HepG2 (cell line): ENCODE data around the gene NPHS1. TPM values are rescaled to one million over a fixed set of nuclear protein-coding genes. Genes with fewer than 3 reads are reported as not detected.
A peak's percentile ranks its signal among the peaks of the same experiment; 100 is the strongest.

Source experiments
- ATAC-seq: fragments of 200-7000 bp; cut with Tn5 transposase; 3 replicates; pipeline ENCODE4 v1.9.1; 2020; ENCODE audit warnings: mild to moderate bottlenecking, moderate library complexity
- BruUV-seq: library from RNA; stranded (reverse); fragments of 400-500 nt; replicated peaks from 2 replicates; lab custom pipeline; 2021; lab: Mats Ljungman, UMichigan
- CTCF ChIA-PET: fragments of 300-600 bp; formaldehyde crosslinking; extraction: SDS; loops from one replicate; lab custom pipeline; 2021; ENCODE audit warnings: low total read pairs, inconsistent platforms, low intra/inter-chr PET ratio; lab: Yijun Ruan, JAX
- POLR2A ChIA-PET: fragments of 350-600 bp; sonication (Branson Sonifier 250); formaldehyde crosslinking; loops from one replicate; lab custom pipeline; 2020; ENCODE audit warnings: antibody characterized with exemption, inconsistent platforms; lab: Yijun Ruan, JAX
- DNase-seq: peaks from one replicate; pipeline ENCODE4 v3.0.0-alpha.2; 2015; ENCODE audit warnings: low spot score
- FAIRE-seq: peaks from 3 replicates; lab custom pipeline; 2011; peaks lifted over from hg19 to GRCh38; lab: Jason Lieb, UNC
- H2AFZ ChIP-seq: one replicate; pipeline ENCODE4 v1.6.1; 2011; ENCODE audit warnings: low read length, inconsistent platforms
- H3K27ac ChIP-seq: fragments of 300-600 bp; 3 replicates; pipeline ENCODE4 v1.8.0; 2011; ENCODE audit warnings: mixed run types, mild to moderate bottlenecking, mixed read lengths, low read length, inconsistent platforms; ENCODE audit not compliant: insufficient read depth; ENCODE audit errors: extremely low read length
- H3K27me3 ChIP-seq, 2 experiments: fragments of 200-600 bp in 1 of 2; 2 replicates in 1 of 2; 3 replicates in 1 of 2; pipeline versions ENCODE4 v1.6.0 to v1.8.0; 2011; ENCODE audit warnings: low read length in 2 of 2, mild to moderate bottlenecking in 2 of 2, moderate library complexity in 2 of 2, inconsistent platforms in 1 of 2; ENCODE audit not compliant: insufficient read depth in 2 of 2, control insufficient read depth in 1 of 2
- H3K36me3 ChIP-seq, 2 experiments: fragments of 200-600 bp in 1 of 2; replicated peaks in 1 of 2; 2 replicates in 1 of 2; 3 replicates in 1 of 2; pipeline versions ENCODE4 v1.5.1 to v1.8.0; 2011; ENCODE audit warnings: low read length in 2 of 2, inconsistent platforms in 1 of 2; ENCODE audit not compliant: insufficient read depth in 2 of 2, control insufficient read depth in 1 of 2
- H3K4me1 ChIP-seq: 2 replicates; pipeline ENCODE4 v1.5.1; 2012; ENCODE audit warnings: low read length, inconsistent platforms; ENCODE audit not compliant: insufficient read depth
- H3K4me2 ChIP-seq: 2 replicates; pipeline ENCODE4 v1.6.0; 2011; ENCODE audit warnings: low read depth, low read length, inconsistent platforms
- H3K4me3 ChIP-seq, 3 experiments: fragments of 200-600 bp in 1 of 3; sonication (generic), shearing (Covaris generic) in 1 of 3; replicated peaks in 1 of 3; 2 replicates each; pipeline ENCODE4 v1.5.1; 2011 to 2016; ENCODE audit warnings: low read length in 3 of 3, inconsistent platforms in 2 of 3, low read depth in 2 of 3, mild to moderate bottlenecking in 2 of 3, control low read depth in 1 of 3, mixed read lengths in 1 of 3; ENCODE audit not compliant: insufficient read depth in 1 of 3
- H3K79me2 ChIP-seq: one replicate; pipeline ENCODE4 v1.6.1; 2011; ENCODE audit warnings: low read length, inconsistent platforms; ENCODE audit not compliant: insufficient read depth
- H3K9ac ChIP-seq: 2 replicates; pipeline ENCODE4 v1.6.0; 2011; ENCODE audit warnings: mild to moderate bottlenecking, low read depth, low read length, inconsistent platforms; ENCODE audit not compliant: insufficient read depth
- H3K9me3 ChIP-seq: 2 replicates; pipeline ENCODE4 v1.5.1; 2012; ENCODE audit warnings: mild to moderate bottlenecking, low read length
- H4K20me1 ChIP-seq: 2 replicates; pipeline ENCODE4 v1.6.0; 2011; ENCODE audit warnings: inconsistent platforms, mild to moderate bottlenecking, low read length, moderate library complexity; ENCODE audit not compliant: insufficient read depth
- U2AF1 ChIP-seq: fragments of 200-400 bp; formaldehyde crosslinking; optimal IDR thresholded peaks from 2 replicates; pipeline ENCODE3; 2017; ENCODE audit warnings: mild to moderate bottlenecking, low read depth, low read length
- ZNF263 ChIP-seq: sonication (generic); formaldehyde crosslinking; IDR thresholded peaks from 2 replicates; pipeline ENCODE4 v1.4.0; 2020; ENCODE audit warnings: missing genetic modification reagents
- ZNF572 ChIP-seq: sonication (generic); formaldehyde crosslinking; IDR thresholded peaks from 2 replicates; pipeline ENCODE4 v1.5.1; 2020; ENCODE audit warnings: mild to moderate bottlenecking, missing genetic modification reagents
- WGBS: methylation state at CpG from one replicate; pipeline ENCODE4 v1.1.6; 2017; ENCODE audit warnings: low lambda C conversion rate; 5-methylcytosine and 5-hydroxymethylcytosine counted together
- in situ Hi-C: cut with HindIII; loops from 2 replicates; pipeline ENCODE4 v1.10.0; 2017; ENCODE audit warnings: low pct_unique_long_range_greater_than_20kb; ENCODE audit not compliant: extremely low pct_ligation_motif_present
- intact Hi-C: fragments of 100-400 bp; cut with micrococcal nuclease; formaldehyde crosslinking; loops from one replicate; pipeline ENCODE4 v1.10.0; 2022; ENCODE audit not compliant: unreplicated experiment
- polyA plus RNA-seq, 8 experiments: library from polyadenylated mRNA; depleted of rRNA in 3 of 8; stranded (reverse) in 7 of 8; unstranded in 1 of 8; fragments of >200 nt; fragmentation: Illumina TruSeq in 4 of 8; extraction: Trizol in 4 of 8; gene quantifications; 2 replicates each; pipeline versions ENCODE4 v1.2.1 to v1.2.3, GENCODE V29; 2011 to 2016; ENCODE audit warnings: low read depth in 4 of 8, missing spikeins in 1 of 8, mixed read lengths in 1 of 8; ENCODE audit not compliant: insufficient read depth in 1 of 8
- total RNA-seq, 5 experiments: library from RNA; depleted of rRNA; stranded (reverse); fragments of >200 nt; fragmentation: Illumina TruSeq; extraction: Trizol; gene quantifications; 2 replicates each; pipeline ENCODE4 v1.2.3, GENCODE V29; 2016; ENCODE audit warnings: low read depth in 1 of 5
- TF ChIP-seq, protein P1 (sequence below): IDR thresholded peaks from 2 replicates; pipeline ENCODE4 v1.6.1; 2016; ENCODE audit warnings: missing compliant biosample characterization, missing genetic modification reagents, borderline replicate concordance
- TF ChIP-seq, protein P2 (sequence below): sonication (generic); formaldehyde crosslinking; IDR thresholded peaks from 2 replicates; pipeline ENCODE4 v1.4.0; 2020; ENCODE audit warnings: missing genetic modification reagents, borderline replicate concordance
- TF ChIP-seq, protein P3 (sequence below): sonication (generic); formaldehyde crosslinking; IDR thresholded peaks from 2 replicates; pipeline ENCODE4 v1.9.0; 2022; ENCODE audit warnings: missing genetic modification reagents, mild to moderate bottlenecking, borderline replicate concordance

NPHS1 gene
- total and polyA plus RNA-seq, 2 of the 13 experiments (the other 11 are each of a cell fraction or from before 2014, with no cell fraction given), result not detected

DNA sequence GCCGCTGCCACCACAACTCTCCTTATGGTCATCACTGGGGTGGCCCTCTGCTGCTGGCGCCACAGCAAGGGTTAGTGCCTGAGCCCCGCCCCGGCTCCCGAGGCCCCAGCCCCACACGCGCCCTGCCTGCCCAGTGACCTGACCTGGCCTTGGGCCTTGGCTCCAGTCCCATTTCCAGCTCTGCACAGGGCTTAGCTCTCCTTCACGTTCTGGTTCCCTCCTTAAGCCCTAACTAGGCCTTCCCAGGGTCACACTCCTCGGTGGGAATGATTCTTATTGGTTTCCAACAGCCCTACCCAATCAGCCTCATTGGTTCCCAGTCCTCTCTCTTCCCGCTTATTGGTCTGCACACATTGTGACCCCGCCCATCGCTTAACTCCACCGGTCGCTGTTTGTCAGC, 10.2 kb upstream of the NPHS1 start (continued):
- TF ChIP-seq ZNF263 (CRISPR knock-in tag) (0 out of 2 replicates have a peak, but pooled peaks have one; percentile 16), U2AF1 (no peak), ZNF572 (CRISPR knock-in tag) (no peak)
- TF ChIP-seq, protein P1, sequence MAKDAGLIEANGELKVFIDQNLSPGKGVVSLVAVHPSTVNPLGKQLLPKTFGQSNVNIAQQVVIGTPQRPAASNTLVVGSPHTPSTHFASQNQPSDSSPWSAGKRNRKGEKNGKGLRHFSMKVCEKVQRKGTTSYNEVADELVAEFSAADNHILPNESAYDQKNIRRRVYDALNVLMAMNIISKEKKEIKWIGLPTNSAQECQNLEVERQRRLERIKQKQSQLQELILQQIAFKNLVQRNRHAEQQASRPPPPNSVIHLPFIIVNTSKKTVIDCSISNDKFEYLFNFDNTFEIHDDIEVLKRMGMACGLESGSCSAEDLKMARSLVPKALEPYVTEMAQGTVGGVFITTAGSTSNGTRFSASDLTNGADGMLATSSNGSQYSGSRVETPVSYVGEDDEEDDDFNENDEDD (CRISPR knock-in tag), result peak; percentile 74; the same call in 1 of the 2 replicates

DNA sequence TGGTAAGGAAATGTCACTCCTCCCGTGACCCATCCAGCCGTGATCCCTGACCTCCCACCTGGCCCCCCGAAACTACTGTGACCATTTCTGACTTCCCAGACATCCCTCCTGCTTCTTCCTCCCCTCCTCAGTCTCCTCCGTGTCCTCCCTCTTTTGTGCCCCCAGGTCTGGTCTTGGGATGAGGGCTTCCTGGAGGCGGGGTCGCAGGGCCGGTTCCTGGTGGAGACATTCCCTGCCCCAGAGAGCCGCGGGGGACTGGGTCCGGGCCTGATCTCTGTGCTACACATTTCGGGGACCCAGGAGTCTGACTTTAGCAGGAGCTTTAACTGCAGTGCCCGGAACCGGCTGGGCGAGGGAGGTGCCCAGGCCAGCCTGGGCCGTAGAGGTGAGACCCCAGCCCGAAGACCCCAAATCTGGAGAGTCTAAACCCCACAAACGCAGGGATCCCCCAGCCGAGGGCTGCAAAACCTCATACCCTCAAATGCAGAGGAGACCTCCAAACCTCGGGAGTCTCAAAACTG, 9.4 kb upstream of the NPHS1 start:
- peaks cover 5 to 32% of the 10 kb centered on the region in 2 experiments for H3K27me3 ChIP-seq
- H3K9me3 ChIP-seq, result no peaks in the 10 kb centered on the region
- H2AFZ ChIP-seq, result no peak overlapping the region
- H3K9ac ChIP-seq, result peak overlapping the region; percentile 18; the same call in 1 of the 2 replicates
- TF ChIP-seq, protein P2, sequence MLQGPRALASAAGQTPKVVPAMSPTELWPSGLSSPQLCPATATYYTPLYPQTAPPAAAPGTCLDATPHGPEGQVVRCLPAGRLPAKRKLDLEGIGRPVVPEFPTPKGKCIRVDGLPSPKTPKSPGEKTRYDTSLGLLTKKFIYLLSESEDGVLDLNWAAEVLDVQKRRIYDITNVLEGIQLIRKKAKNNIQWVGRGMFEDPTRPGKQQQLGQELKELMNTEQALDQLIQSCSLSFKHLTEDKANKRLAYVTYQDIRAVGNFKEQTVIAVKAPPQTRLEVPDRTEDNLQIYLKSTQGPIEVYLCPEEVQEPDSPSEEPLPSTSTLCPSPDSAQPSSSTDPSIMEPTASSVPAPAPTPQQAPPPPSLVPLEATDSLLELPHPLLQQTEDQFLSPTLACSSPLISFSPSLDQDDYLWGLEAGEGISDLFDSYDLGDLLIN (CRISPR knock-in tag), result no peak
- TF ChIP-seq, protein P3, sequence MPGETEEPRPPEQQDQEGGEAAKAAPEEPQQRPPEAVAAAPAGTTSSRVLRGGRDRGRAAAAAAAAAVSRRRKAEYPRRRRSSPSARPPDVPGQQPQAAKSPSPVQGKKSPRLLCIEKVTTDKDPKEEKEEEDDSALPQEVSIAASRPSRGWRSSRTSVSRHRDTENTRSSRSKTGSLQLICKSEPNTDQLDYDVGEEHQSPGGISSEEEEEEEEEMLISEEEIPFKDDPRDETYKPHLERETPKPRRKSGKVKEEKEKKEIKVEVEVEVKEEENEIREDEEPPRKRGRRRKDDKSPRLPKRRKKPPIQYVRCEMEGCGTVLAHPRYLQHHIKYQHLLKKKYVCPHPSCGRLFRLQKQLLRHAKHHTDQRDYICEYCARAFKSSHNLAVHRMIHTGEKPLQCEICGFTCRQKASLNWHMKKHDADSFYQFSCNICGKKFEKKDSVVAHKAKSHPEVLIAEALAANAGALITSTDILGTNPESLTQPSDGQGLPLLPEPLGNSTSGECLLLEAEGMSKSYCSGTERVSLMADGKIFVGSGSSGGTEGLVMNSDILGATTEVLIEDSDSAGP (CRISPR knock-in tag), result peak; percentile 5; the same call in 1 of the 2 replicates
- no peaks in the 10 kb centered on the region for H4K20me1 ChIP-seq
- WGBS, result 1% methylated on average over 12 of the region's 19 CpGs
- H3K79me2 ChIP-seq, result no peaks in the 10 kb centered on the region
- no peak for ATAC-seq
- CTCF ChIA-PET, result no interaction called here
- no peak for DNase-seq
- POLR2A ChIA-PET, result interaction anchor here (0.7 to 1.1 kb wide), 4 partner anchors 16 to 114 kb away, joined by 3 to 4 read pairs (median 3); partner anchors contain the start of genes LIN37 and PRODH2
- FAIRE-seq, result no peak
- peaks cover 33% of the 10 kb centered on the region for H3K4me1 ChIP-seq
- H3K4me3 ChIP-seq, result peak overlapping the region; percentile 30 to 70 (median 50)
- H3K27ac ChIP-seq, result no peak overlapping the region
- H3K36me3 ChIP-seq, result no peaks in the 10 kb centered on the region
- TSS peak; percentile 81 for BruUV-seq
- in situ Hi-C loops, result no loop called here
- peak overlapping the region; percentile 92 for H3K4me2 ChIP-seq
- intact Hi-C loops, result loop anchor here (5.0 kb wide), 1 partner anchor 49 kb away; the partner anchor contains the start of gene PRODH2
